Measurements from ENCODE around the gene MRFAP1L1. TPM values are rescaled to one million over a fixed set of nuclear protein-coding genes. Genes with fewer than 3 reads are reported as not detected.
A peak's percentile ranks its signal among the peaks of the same experiment; 100 is the strongest.

Gene MRFAP1L1
- total and polyA plus RNA-seq, 9 of the 15 experiments (the other 6 are each of a cell fraction or from before 2014, with no cell fraction given) = 37.6 to 111 (median 83.8) TPM

- TF ChIP-seq, protein P1, sequence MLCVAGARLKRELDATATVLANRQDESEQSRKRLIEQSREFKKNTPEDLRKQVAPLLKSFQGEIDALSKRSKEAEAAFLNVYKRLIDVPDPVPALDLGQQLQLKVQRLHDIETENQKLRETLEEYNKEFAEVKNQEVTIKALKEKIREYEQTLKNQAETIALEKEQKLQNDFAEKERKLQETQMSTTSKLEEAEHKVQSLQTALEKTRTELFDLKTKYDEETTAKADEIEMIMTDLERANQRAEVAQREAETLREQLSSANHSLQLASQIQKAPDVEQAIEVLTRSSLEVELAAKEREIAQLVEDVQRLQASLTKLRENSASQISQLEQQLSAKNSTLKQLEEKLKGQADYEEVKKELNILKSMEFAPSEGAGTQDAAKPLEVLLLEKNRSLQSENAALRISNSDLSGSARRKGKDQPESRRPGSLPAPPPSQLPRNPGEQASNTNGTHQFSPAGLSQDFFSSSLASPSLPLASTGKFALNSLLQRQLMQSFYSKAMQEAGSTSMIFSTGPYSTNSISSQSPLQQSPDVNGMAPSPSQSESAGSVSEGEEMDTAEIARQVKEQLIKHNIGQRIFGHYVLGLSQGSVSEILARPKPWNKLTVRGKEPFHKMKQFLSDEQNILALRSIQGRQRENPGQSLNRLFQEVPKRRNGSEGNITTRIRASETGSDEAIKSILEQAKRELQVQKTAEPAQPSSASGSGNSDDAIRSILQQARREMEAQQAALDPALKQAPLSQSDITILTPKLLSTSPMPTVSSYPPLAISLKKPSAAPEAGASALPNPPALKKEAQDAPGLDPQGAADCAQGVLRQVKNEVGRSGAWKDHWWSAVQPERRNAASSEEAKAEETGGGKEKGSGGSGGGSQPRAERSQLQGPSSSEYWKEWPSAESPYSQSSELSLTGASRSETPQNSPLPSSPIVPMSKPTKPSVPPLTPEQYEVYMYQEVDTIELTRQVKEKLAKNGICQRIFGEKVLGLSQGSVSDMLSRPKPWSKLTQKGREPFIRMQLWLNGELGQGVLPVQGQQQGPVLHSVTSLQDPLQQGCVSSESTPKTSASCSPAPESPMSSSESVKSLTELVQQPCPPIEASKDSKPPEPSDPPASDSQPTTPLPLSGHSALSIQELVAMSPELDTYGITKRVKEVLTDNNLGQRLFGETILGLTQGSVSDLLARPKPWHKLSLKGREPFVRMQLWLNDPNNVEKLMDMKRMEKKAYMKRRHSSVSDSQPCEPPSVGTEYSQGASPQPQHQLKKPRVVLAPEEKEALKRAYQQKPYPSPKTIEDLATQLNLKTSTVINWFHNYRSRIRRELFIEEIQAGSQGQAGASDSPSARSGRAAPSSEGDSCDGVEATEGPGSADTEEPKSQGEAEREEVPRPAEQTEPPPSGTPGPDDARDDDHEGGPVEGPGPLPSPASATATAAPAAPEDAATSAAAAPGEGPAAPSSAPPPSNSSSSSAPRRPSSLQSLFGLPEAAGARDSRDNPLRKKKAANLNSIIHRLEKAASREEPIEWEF (CRISPR knock-in tag; IDR thresholded peaks at IDR 0.05) = no peak
- TF ChIP-seq SP1 (CRISPR knock-in tag; IDR thresholded peaks at IDR 0.05) = no peak
- TF ChIP-seq EGR1 (conservative IDR thresholded peaks at IDR 0.05) = peak; percentile 95
- TF ChIP-seq LCOR (CRISPR knock-in tag; IDR thresholded peaks at IDR 0.05) = no peak
- no peak for TF ChIP-seq TCFL5 (CRISPR knock-in tag; conservative IDR thresholded peaks at IDR 0.05)
- no peak for TF ChIP-seq PCBP2 (IDR thresholded peaks at IDR 0.05; ENCODE audit: low read depth, low read length, poor library complexity, severe bottlenecking)
- TF ChIP-seq SRSF1 (IDR thresholded peaks at IDR 0.05; ENCODE audit: low read depth, low read length) = no peak
- peak; percentile 61; the same call in 1 of the 2 replicates for TF ChIP-seq ELF4 (CRISPR knock-in tag; IDR thresholded peaks at IDR 0.05)
- TF ChIP-seq, protein P2, sequence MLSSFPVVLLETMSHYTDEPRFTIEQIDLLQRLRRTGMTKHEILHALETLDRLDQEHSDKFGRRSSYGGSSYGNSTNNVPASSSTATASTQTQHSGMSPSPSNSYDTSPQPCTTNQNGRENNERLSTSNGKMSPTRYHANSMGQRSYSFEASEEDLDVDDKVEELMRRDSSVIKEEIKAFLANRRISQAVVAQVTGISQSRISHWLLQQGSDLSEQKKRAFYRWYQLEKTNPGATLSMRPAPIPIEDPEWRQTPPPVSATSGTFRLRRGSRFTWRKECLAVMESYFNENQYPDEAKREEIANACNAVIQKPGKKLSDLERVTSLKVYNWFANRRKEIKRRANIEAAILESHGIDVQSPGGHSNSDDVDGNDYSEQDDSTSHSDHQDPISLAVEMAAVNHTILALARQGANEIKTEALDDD (IDR thresholded peaks at IDR 0.05) = no peak
- 0 out of 2 replicates have a peak, but pooled peaks have one; percentile 29 for TF ChIP-seq TOE1 (IDR thresholded peaks at IDR 0.05; ENCODE audit: borderline replicate concordance)
- TF ChIP-seq TOE1 (CRISPR knock-in tag; IDR thresholded peaks at IDR 0.05; ENCODE audit: borderline replicate concordance, low read depth) = no peak
- TF ChIP-seq, protein P3, sequence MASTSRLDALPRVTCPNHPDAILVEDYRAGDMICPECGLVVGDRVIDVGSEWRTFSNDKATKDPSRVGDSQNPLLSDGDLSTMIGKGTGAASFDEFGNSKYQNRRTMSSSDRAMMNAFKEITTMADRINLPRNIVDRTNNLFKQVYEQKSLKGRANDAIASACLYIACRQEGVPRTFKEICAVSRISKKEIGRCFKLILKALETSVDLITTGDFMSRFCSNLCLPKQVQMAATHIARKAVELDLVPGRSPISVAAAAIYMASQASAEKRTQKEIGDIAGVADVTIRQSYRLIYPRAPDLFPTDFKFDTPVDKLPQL (IDR thresholded peaks at IDR 0.05; ENCODE audit: extremely low read depth, insufficient read length) = no peak
- TF ChIP-seq ZBTB26 (CRISPR knock-in tag; IDR thresholded peaks at IDR 0.05) = 0 out of 2 replicates have a peak, but pooled peaks have one; percentile 57
- no peak for TF ChIP-seq NFIX (CRISPR knock-in tag; IDR thresholded peaks at IDR 0.05; ENCODE audit: low read depth)
- TF ChIP-seq HLTF (IDR thresholded peaks at IDR 0.05) = no peak
- TF ChIP-seq ZNF408 (CRISPR knock-in tag; IDR thresholded peaks at IDR 0.05; ENCODE audit: low read depth) = no peak
- TF ChIP-seq, protein P4, sequence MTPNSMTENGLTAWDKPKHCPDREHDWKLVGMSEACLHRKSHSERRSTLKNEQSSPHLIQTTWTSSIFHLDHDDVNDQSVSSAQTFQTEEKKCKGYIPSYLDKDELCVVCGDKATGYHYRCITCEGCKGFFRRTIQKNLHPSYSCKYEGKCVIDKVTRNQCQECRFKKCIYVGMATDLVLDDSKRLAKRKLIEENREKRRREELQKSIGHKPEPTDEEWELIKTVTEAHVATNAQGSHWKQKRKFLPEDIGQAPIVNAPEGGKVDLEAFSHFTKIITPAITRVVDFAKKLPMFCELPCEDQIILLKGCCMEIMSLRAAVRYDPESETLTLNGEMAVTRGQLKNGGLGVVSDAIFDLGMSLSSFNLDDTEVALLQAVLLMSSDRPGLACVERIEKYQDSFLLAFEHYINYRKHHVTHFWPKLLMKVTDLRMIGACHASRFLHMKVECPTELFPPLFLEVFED (CRISPR knock-in tag; conservative IDR thresholded peaks at IDR 0.05) = 0 out of 2 replicates have a peak, but pooled peaks have one; percentile 41
- no peak for TF ChIP-seq TAF9B (IDR thresholded peaks at IDR 0.05; ENCODE audit: partially characterized antibody)
- no peak for TF ChIP-seq TFAM (CRISPR knock-in tag; conservative IDR thresholded peaks at IDR 0.05)
- TF ChIP-seq XRCC4 (IDR thresholded peaks at IDR 0.05; ENCODE audit: extremely low read depth, insufficient read depth, insufficient read length) = no peak
- TF ChIP-seq CSDE1 (IDR thresholded peaks at IDR 0.05) = no peak
These were observed 49.2 kb downstream of the MRFAP1L1 start (continued) for GRCh38 chr4:6660430-6660829.
